Stomach smooth muscle (tissue), 2 donors: Measurements from ENCODE around the gene TMEM176B.

Source experiments
- H3K27ac ChIP-seq: one replicate; pipeline ENCODE4 v1.7.0; 2013; ENCODE audit warnings: mild to moderate bottlenecking, low read length, inconsistent platforms
- H3K27me3 ChIP-seq, 2 donors: one replicate each; pipeline ENCODE4 v1.7.0; 2013; ENCODE audit warnings: low read length in 2 of 2; ENCODE audit not compliant: insufficient read depth in 2 of 2, control insufficient read depth in 1 of 2
- H3K36me3 ChIP-seq, 2 donors: one replicate each; pipeline ENCODE4 v1.7.0; 2013; ENCODE audit warnings: low read length in 2 of 2; ENCODE audit not compliant: control insufficient read depth in 2 of 2, insufficient read depth in 2 of 2
- H3K4me1 ChIP-seq: one replicate; pipeline ENCODE4 v1.7.0; 2013; ENCODE audit warnings: low read length; ENCODE audit not compliant: control insufficient read depth, insufficient read depth
- H3K4me3 ChIP-seq, 2 donors: one replicate each; pipeline ENCODE4 v1.7.0; 2013; ENCODE audit warnings: low read length in 2 of 2
- H3K9ac ChIP-seq, 2 donors: one replicate each; pipeline ENCODE4 v1.7.0; 2013; ENCODE audit warnings: low read length in 2 of 2, mild to moderate bottlenecking in 1 of 2
- H3K9me3 ChIP-seq, 2 donors: one replicate each; pipeline ENCODE4 v1.7.0; 2013; ENCODE audit warnings: low read length in 2 of 2; ENCODE audit not compliant: control insufficient read depth in 2 of 2
- donor health status: healthy.
- donor health status: Pancreatic carcinoma.

Gene TMEM176B

GRCh38 chr7:150835702-150836280 lies 35.6 kb upstream of the TMEM176B start:
- H3K4me1 ChIP-seq = no peaks in the 10 kb centered on the region
- no peaks in the 10 kb centered on the region for H3K9me3 ChIP-seq
- no peak overlapping the region for H3K4me3 ChIP-seq
- H3K9ac ChIP-seq = no peak overlapping the region
- H3K36me3 ChIP-seq = no peaks in the 10 kb centered on the region
- H3K27me3 ChIP-seq = peaks cover 0 to 5% of the 10 kb centered on the region in 2 donors
- no peak overlapping the region for H3K27ac ChIP-seq

- H3K9ac ChIP-seq = no peak overlapping the region
- H3K9me3 ChIP-seq = no peaks in the 10 kb centered on the region
- no peaks in the 10 kb centered on the region for H3K4me1 ChIP-seq
- H3K27me3 ChIP-seq = peaks cover 0 to 5% of the 10 kb centered on the region in 2 donors
- no peaks in the 10 kb centered on the region for H3K36me3 ChIP-seq
- no peak overlapping the region for H3K27ac ChIP-seq
- no peak overlapping the region for H3K4me3 ChIP-seq
Measured at GRCh38 chr7:150835019-150835418, 34.9 kb upstream of the TMEM176B start.

DNA sequence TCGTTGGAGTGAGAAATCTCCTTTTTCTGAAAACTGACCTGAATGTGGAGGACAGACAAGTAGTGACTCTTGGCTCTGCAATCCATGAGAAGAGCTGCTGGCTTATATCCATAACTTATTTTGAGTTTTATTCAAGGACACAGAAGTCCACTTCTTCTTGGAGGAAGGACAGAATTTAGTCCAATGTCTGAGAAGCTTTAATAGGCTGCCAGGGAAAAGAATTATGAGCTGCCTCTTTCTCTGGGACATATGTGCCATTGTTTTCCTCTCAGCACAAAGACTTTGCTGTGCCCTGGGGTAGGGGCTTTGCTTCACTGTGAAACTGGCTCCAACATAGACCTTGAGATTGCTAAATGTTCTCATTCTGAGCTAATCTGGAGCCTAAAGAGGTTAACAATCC lies 31.7 kb upstream of the TMEM176B start:
- Histone ChIP-seq H3K36me3 (no peaks in the 10 kb centered on the region), H3K9me3 (no peaks in the 10 kb centered on the region), H3K27ac (no peak overlapping the region), H3K4me3 (no peak overlapping the region), H3K9ac (no peak overlapping the region), H3K4me1 (no peaks in the 10 kb centered on the region), H3K27me3 (peaks cover 0 to 5% of the 10 kb centered on the region in 2 donors)

- Histone ChIP-seq H3K36me3 (no peaks in the 10 kb centered on the region), H3K9me3 (no peaks in the 10 kb centered on the region), H3K27me3 (peaks cover 0 to 3% of the 10 kb centered on the region in 2 donors), H3K4me3 (no peak overlapping the region), H3K4me1 (no peaks in the 10 kb centered on the region), H3K9ac (no peak overlapping the region), H3K27ac (no peak overlapping the region)
Measured at GRCh38 chr7:150830937-150831336, 30.8 kb upstream of the TMEM176B start.

DNA sequence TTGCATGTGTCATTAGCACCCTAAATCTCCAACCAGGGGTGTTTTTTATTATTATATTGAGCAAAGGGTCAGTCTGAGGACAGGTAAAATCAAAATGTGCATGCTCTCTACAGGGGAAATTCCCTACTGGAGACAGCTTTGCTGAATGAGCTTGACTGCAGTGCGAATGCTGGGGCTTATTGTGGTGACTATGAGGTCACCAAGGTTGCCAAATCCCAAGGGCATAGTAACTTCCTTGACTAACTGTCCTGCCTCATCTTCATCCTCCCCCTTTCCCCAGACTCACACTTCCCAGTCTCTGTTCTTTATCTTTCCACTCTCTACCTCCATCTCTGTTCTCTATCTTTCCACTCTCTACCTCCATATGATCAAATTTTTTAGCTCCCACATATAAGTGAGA lies 29.3 kb upstream of the TMEM176B start:
- Histone ChIP-seq H3K36me3 (no peaks in the 10 kb centered on the region), H3K4me3 (no peak overlapping the region), H3K4me1 (no peaks in the 10 kb centered on the region), H3K9me3 (no peaks in the 10 kb centered on the region), H3K9ac (no peak overlapping the region), H3K27me3 (peaks cover 0 to 3% of the 10 kb centered on the region in 2 donors), H3K27ac (no peak overlapping the region)

- Histone ChIP-seq H3K9me3 (no peaks in the 10 kb centered on the region), H3K36me3 (no peaks in the 10 kb centered on the region), H3K4me3 (no peak overlapping the region), H3K27me3 (peaks cover 0 to 3% of the 10 kb centered on the region in 2 donors), H3K9ac (no peak overlapping the region), H3K27ac (no peak overlapping the region), H3K4me1 (no peaks in the 10 kb centered on the region)
Measured at GRCh38 chr7:150828384-150828783, 28.2 kb upstream of the TMEM176B start.

GRCh38 chr7:150826061-150826849 lies 26.1 kb upstream of the TMEM176B start:
- no peaks in the 10 kb centered on the region for H3K4me1 ChIP-seq
- H3K4me3 ChIP-seq = no peak overlapping the region
- H3K27me3 ChIP-seq = no peaks in the 10 kb centered on the region
- H3K9me3 ChIP-seq = no peaks in the 10 kb centered on the region
- no peak overlapping the region for H3K27ac ChIP-seq
- H3K9ac ChIP-seq = no peak overlapping the region
- H3K36me3 ChIP-seq = no peaks in the 10 kb centered on the region

- H3K27ac ChIP-seq = no peak overlapping the region
- H3K27me3 ChIP-seq = no peaks in the 10 kb centered on the region
Measured at GRCh38 chr7:150824379-150825177, 24.4 kb upstream of the TMEM176B start.

DNA sequence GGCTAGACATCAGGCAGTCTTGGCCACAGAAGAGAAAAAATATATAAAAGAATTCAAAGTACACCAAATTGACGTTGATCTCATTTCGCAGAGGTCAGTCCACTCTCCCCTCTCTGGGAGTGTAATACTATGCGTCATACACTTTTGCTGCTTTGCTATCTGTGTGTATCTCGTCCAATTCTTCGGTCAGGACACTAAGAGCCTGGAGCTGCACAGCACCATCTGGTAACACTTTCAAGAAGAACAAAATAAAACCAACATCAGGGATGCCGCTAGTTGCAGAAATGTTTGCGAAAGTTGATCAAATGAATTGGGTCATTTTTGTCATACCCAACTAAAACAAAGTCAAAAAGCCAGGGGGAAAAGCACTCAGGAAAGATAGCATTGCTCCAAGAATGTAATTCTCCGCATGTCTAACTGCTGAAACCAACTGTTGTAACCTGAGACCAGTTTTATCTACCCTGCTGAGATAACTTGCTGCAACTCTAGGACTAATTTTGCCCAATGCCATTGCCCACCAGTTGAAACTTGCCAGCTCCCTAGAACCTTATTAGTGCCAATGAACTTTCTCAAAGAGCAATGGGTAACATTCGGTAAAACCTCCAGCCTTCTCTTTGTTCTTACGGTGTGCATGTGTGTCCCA lies 23.4 kb upstream of the TMEM176B start:
- no peak overlapping the region for H3K4me3 ChIP-seq
- H3K9me3 ChIP-seq = no peaks in the 10 kb centered on the region
- H3K27me3 ChIP-seq = no peaks in the 10 kb centered on the region
- no peak overlapping the region for H3K9ac ChIP-seq
- H3K36me3 ChIP-seq = no peaks in the 10 kb centered on the region
- no peak overlapping the region for H3K27ac ChIP-seq
- H3K4me1 ChIP-seq = no peaks in the 10 kb centered on the region

More at GRCh38 chr7:150824379-150825177, 24.4 kb upstream of the TMEM176B start:
- Histone ChIP-seq H3K4me1 (no peaks in the 10 kb centered on the region), H3K9me3 (no peaks in the 10 kb centered on the region), H3K4me3 (no peak overlapping the region), H3K9ac (no peak overlapping the region), H3K36me3 (no peaks in the 10 kb centered on the region)

GRCh38 chr7:150823043-150823442 lies 22.9 kb upstream of the TMEM176B start:
- Histone ChIP-seq H3K4me3 (no peak overlapping the region), H3K9me3 (no peaks in the 10 kb centered on the region), H3K27me3 (no peaks in the 10 kb centered on the region), H3K4me1 (no peaks in the 10 kb centered on the region), H3K36me3 (no peaks in the 10 kb centered on the region), H3K9ac (no peak overlapping the region), H3K27ac (no peak overlapping the region)
